ENCODE results near the gene RIPK4. TPM values are rescaled to one million over a fixed set of nuclear protein-coding genes. Genes with fewer than 3 reads are reported as not detected.

Gene RIPK4
- total and polyA plus RNA-seq, 12 donors, result 0.04 to 0.18 (median 0.14) TPM; not detected in 5

GRCh38 chr21:41801321-41802197, 34.7 kb upstream of the RIPK4 start:
- Histone ChIP-seq H3K4me3 (no peak overlapping the region), H3K9me3 (replicated peaks in 1 of 3) (no peaks in the 10 kb centered on the region), H3K36me3 (replicated peaks in 1 of 2) (peaks cover 0 to 14% of the 10 kb centered on the region in 2 donors), H3K27me3 (no peaks in the 10 kb centered on the region), H3K4me1 (replicated peaks in 1 of 2) (no peaks in the 10 kb centered on the region), H3K27ac (no peak overlapping the region)
- TF ChIP-seq CTCF (IDR thresholded peaks at IDR 0.05), result no peak
- TF ChIP-seq POLR2A (IDR thresholded peaks at IDR 0.05), result no peak
- intact Hi-C loops (cut with DNase I), result no loop called here
- no peak for DNase-seq
- 87 to 88% (median 87%) methylated on average over 27 to 32 of the region's 32 CpGs for WGBS, 4 donors

DNA sequence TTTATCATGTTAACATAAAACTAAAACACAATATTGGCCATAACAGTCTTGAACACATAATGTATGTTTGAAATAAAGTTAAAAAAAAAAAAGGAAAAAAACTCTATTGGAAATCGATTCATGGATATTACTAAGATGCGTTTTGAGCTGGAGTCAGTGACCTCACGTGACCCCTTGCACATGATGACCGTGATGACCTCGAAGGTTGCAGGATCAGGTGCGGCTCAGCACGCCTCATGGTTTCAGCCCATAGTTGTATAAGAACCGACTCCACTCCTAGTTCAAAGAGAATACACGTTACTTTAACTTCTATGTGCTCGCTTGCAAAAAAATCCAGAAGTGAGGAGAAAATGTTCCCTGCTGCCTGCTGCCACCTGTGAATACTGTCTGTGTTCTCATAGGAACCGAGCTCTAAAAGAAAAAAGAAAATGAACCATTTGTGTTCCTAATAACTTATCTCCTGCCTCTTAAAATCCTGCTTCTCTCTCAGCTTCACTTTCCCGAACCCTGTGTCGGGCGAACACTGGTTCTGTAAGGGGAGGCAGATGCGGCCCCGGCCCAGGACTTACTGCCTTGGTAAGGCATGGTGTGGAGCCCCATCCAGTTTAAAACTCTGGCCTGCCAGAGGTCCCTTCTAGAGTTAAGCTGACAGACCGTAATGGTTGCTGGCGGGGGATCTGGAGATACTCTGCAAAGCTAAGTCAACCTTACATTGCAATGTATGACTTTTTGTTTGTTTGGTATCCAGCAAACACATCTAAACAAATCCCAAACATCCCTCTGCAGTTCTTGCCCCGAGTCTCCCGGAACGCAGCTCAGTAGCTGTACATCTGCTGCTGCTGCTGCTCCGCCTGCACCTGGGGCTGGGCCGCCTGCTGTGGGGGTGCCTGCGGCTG, 33.8 kb upstream of the RIPK4 start:
- peaks cover 0 to 14% of the 10 kb centered on the region in 2 donors for H3K36me3 ChIP-seq (replicated peaks in 1 of 2)
- H3K27me3 ChIP-seq, result no peaks in the 10 kb centered on the region
- H3K9me3 ChIP-seq (replicated peaks in 1 of 3), result no peaks in the 10 kb centered on the region
- intact Hi-C loops (cut with DNase I), result no loop called here
- 88 to 90% (median 89%) methylated on average over 23 to 24 of the region's 24 CpGs for WGBS, 4 donors
- H3K27ac ChIP-seq, result no peak overlapping the region
- H3K4me1 ChIP-seq (replicated peaks in 1 of 2), result no peaks in the 10 kb centered on the region
- no peak overlapping the region for H3K4me3 ChIP-seq
- TF ChIP-seq CTCF (IDR thresholded peaks at IDR 0.05) (no peak), POLR2A (IDR thresholded peaks at IDR 0.05) (no peak)
- no peak for DNase-seq

GRCh38 chr21:41799763-41800162, 32.9 kb upstream of the RIPK4 start:
- H3K9me3 ChIP-seq (replicated peaks in 1 of 3), result no peaks in the 10 kb centered on the region
- no peak for DNase-seq
- no peaks in the 10 kb centered on the region for H3K4me1 ChIP-seq (replicated peaks in 1 of 2)
- intact Hi-C loops (cut with DNase I), result no loop called here
- no peak overlapping the region for H3K4me3 ChIP-seq
- H3K36me3 ChIP-seq (replicated peaks in 1 of 2), result peaks cover 0 to 14% of the 10 kb centered on the region in 2 donors
- 93 to 99% (median 95%) methylated on average over 6 to 7 of the region's 7 CpGs for WGBS, 4 donors
- TF ChIP-seq CTCF (IDR thresholded peaks at IDR 0.05), result no peak
- TF ChIP-seq POLR2A (IDR thresholded peaks at IDR 0.05), result no peak
- H3K27ac ChIP-seq, result no peak overlapping the region
- no peaks in the 10 kb centered on the region for H3K27me3 ChIP-seq

- 91 to 100% (median 92%) methylated on average over 16 to 20 of the region's 20 CpGs for WGBS, 4 donors
- H3K9me3 ChIP-seq (replicated peaks in 1 of 3), result no peaks in the 10 kb centered on the region
- no peaks in the 10 kb centered on the region for H3K4me1 ChIP-seq (replicated peaks in 1 of 2)
- intact Hi-C loops (cut with DNase I), result no loop called here
- no peaks in the 10 kb centered on the region for H3K27me3 ChIP-seq
- TF ChIP-seq POLR2A (IDR thresholded peaks at IDR 0.05), result no peak
- no peak for TF ChIP-seq CTCF (IDR thresholded peaks at IDR 0.05)
- DNase-seq, result no peak
- H3K27ac ChIP-seq, result no peak overlapping the region
- peaks cover 0 to 14% of the 10 kb centered on the region in 2 donors for H3K36me3 ChIP-seq (replicated peaks in 1 of 2)
- no peak overlapping the region for H3K4me3 ChIP-seq
Measured at GRCh38 chr21:41798326-41798725, 31.5 kb upstream of the RIPK4 start.
